A549 (cell line): ENCODE results near the gene PRKCE. TPM values are rescaled to one million over a fixed set of nuclear protein-coding genes. Genes with fewer than 3 reads are reported as not detected.

ENCODE experiments used
- ATAC-seq, 2 experiments: fragments of 200-7000 bp in 1 of 2; fragments of >200 bp in 1 of 2; cut with Nextera tagmentation in 1 of 2; cut with Tn5 transposase in 1 of 2; 3 replicates each; pipeline versions ENCODE4 v1.8.0 to v1.9.1; 2018 to 2020; ENCODE audit warnings: mild to moderate bottlenecking in 1 of 2, moderate library complexity in 1 of 2
- CTCF ChIA-PET: fragments of 300-600 bp; sonication (Branson Sonifier 250); formaldehyde crosslinking; extraction: SDS; loops from one replicate; lab custom pipeline; 2021; ENCODE audit warnings: antibody characterized with exemption, inconsistent platforms; lab: Yijun Ruan, JAX
- POLR2A ChIA-PET: fragments of 350-600 bp; formaldehyde crosslinking; extraction: SDS; loops from one replicate; lab custom pipeline; 2021; ENCODE audit warnings: antibody characterized with exemption, inconsistent platforms; lab: Yijun Ruan, JAX
- DNase-seq, 2 experiments: peaks; one replicate each; pipeline versions ENCODE4 v3.0.0 to v3.0.0-alpha.2; 2011 to 2016; ENCODE audit warnings: low read depth in 1 of 2, low spot score in 1 of 2
- FAIRE-seq: peaks from 2 replicates; lab custom pipeline; 2011; peaks lifted over from hg19 to GRCh38; lab: Jason Lieb, UNC
- H3K27ac ChIP-seq, 2 experiments: fragments of >200 bp; sonication (Bioruptor Twin); formaldehyde crosslinking; 3 replicates each; pipeline ENCODE4 v1.5.1; 2016 to 2017
- H3K4me1 ChIP-seq: fragments of >200 bp; sonication (Bioruptor Twin); formaldehyde crosslinking; 3 replicates; pipeline ENCODE4 v1.6.1; 2016
- H3K4me2 ChIP-seq: fragments of >200 bp; sonication (Bioruptor Twin); formaldehyde crosslinking; 3 replicates; pipeline ENCODE4 v1.6.1; 2016
- H3K4me3 ChIP-seq: fragments of >200 bp; sonication (Bioruptor Twin); formaldehyde crosslinking; 3 replicates; pipeline ENCODE4 v1.5.1; 2016
- H3K9me3 ChIP-seq: fragments of >200 bp; sonication (Bioruptor Twin); formaldehyde crosslinking; 3 replicates; pipeline ENCODE4 v1.6.1; 2016
- BHLHE40 ChIP-seq: IDR thresholded peaks from 2 replicates; pipeline ENCODE4 v1.6.1; 2012; ENCODE audit warnings: low read depth, low read length, inconsistent platforms
- CEBPB ChIP-seq, 2 experiments: fragments of >200 bp in 1 of 2; sonication (Bioruptor Twin) in 1 of 2; formaldehyde crosslinking in 1 of 2; IDR thresholded peaks; 2 replicates each; pipeline ENCODE4 v1.6.1; 2012 to 2016
- CTCF ChIP-seq: fragments of >200 bp; sonication (Bioruptor Twin); formaldehyde crosslinking; IDR thresholded peaks from 3 replicates; pipeline ENCODE4 v1.5.1; 2016
- EHF ChIP-seq: fragments of 250-450 bp; sonication (Bioruptor Pico); IDR thresholded peaks from 2 replicates; pipeline ENCODE4 v1.5.0; 2020; ENCODE audit warnings: mild to moderate bottlenecking
- ELK1 ChIP-seq: fragments of 150-350 bp; IDR thresholded peaks from 2 replicates; pipeline ENCODE4 v1.6.1; 2014; ENCODE audit warnings: low read depth, mild to moderate bottlenecking, low read length
- EP300 ChIP-seq, 2 experiments: fragments of >200 bp; sonication (Bioruptor Twin); formaldehyde crosslinking; IDR thresholded peaks; 2 replicates in 1 of 2; 3 replicates in 1 of 2; pipeline ENCODE4 v1.6.1; 2016 to 2017
- FOSB ChIP-seq: fragments of 250-450 bp; sonication (Bioruptor Pico); IDR thresholded peaks from 2 replicates; pipeline ENCODE4 v1.5.0; 2020; ENCODE audit warnings: mild to moderate bottlenecking, moderate library complexity
- FOSL2 ChIP-seq, 2 experiments: fragments of 450-650 bp in 1 of 2; fragments of >200 bp in 1 of 2; sonication (Bioruptor Twin) in 1 of 2; formaldehyde crosslinking; IDR thresholded peaks; 2 replicates each; pipeline versions ENCODE4 v1.5.0 to v1.6.1; 2016 to 2020; ENCODE audit warnings: mild to moderate bottlenecking in 1 of 2, moderate library complexity in 1 of 2
- GATA3 ChIP-seq: IDR thresholded peaks from 2 replicates; pipeline ENCODE4 v1.6.1; 2012; ENCODE audit warnings: borderline replicate concordance
- HDAC2 ChIP-seq: fragments of 200-600 bp; sonication (generic); IDR thresholded peaks from 2 replicates; pipeline ENCODE4 v1.6.1; 2016
- HMGXB4 ChIP-seq: fragments of 250-450 bp; sonication (Bioruptor Pico); IDR thresholded peaks from 2 replicates; pipeline ENCODE4 v1.5.0; 2021; ENCODE audit warnings: mild to moderate bottlenecking, moderate library complexity, borderline replicate concordance
- JUNB ChIP-seq: fragments of >200 bp; sonication (Bioruptor Twin); formaldehyde crosslinking; IDR thresholded peaks from 2 replicates; pipeline ENCODE4 v1.6.1; 2016
- MAX ChIP-seq: IDR thresholded peaks from 2 replicates; pipeline ENCODE4 v1.6.1; 2012
- NPAS2 ChIP-seq: fragments of 250-450 bp; sonication (Bioruptor Pico); IDR thresholded peaks from 2 replicates; pipeline ENCODE4 v1.8.0; 2022; ENCODE audit warnings: mild to moderate bottlenecking, moderate library complexity, borderline replicate concordance
- PHF8 ChIP-seq: fragments of 200-600 bp; sonication (generic); IDR thresholded peaks from 2 replicates; pipeline ENCODE4 v1.6.1; 2016; ENCODE audit warnings: low read depth, mild to moderate bottlenecking, antibody characterized with exemption, moderate library complexity, borderline replicate concordance
- POLR2A ChIP-seq: IDR thresholded peaks from 2 replicates; pipeline ENCODE4 v1.6.1; 2012; ENCODE audit warnings: mild to moderate bottlenecking, low read length
- POLR2AphosphoS2 ChIP-seq: conservative IDR thresholded peaks from 2 replicates; pipeline ENCODE4 v1.6.1; 2012; ENCODE audit warnings: low read length, improper control_type of control experiment, inconsistent platforms
- RAD21 ChIP-seq, 2 experiments: fragments of >200 bp in 1 of 2; sonication (Bioruptor Twin) in 1 of 2; formaldehyde crosslinking in 1 of 2; IDR thresholded peaks in 1 of 2; conservative IDR thresholded peaks in 1 of 2; 2 replicates in 1 of 2; 3 replicates in 1 of 2; pipeline ENCODE4 v1.6.1; 2012 to 2018; ENCODE audit warnings: inconsistent platforms in 1 of 2
- RCOR1 ChIP-seq: fragments of 150-350 bp; IDR thresholded peaks from 2 replicates; pipeline ENCODE4 v1.6.1; 2014; ENCODE audit warnings: antibody characterized with exemption, low read length, low read depth
- REST ChIP-seq: fragments of 200-600 bp; sonication (generic); IDR thresholded peaks from 2 replicates; pipeline ENCODE4 v1.6.1; 2016; ENCODE audit warnings: antibody characterized with exemption, mild to moderate bottlenecking, moderate library complexity
- RNF2 ChIP-seq: fragments of 200-600 bp; sonication (generic); IDR thresholded peaks from 2 replicates; pipeline ENCODE4 v1.6.1; 2016; ENCODE audit warnings: low read depth, mild to moderate bottlenecking, antibody characterized with exemption, moderate library complexity, borderline replicate concordance
- TFCP2L1 ChIP-seq: fragments of 250-450 bp; sonication (Bioruptor Pico); IDR thresholded peaks from 2 replicates; pipeline ENCODE4 v1.5.0; 2021; ENCODE audit warnings: mild to moderate bottlenecking
- TP53 ChIP-seq: fragments of 250-450 bp; sonication (Bioruptor Pico); IDR thresholded peaks from 2 replicates; pipeline ENCODE4 v1.5.0; 2021; ENCODE audit warnings: mild to moderate bottlenecking, moderate library complexity
- USF2 ChIP-seq: fragments of 450-650 bp; IDR thresholded peaks from 2 replicates; pipeline ENCODE4 v1.6.1; 2014; ENCODE audit warnings: antibody characterized with exemption
- ZFP36 ChIP-seq: fragments of 450-650 bp; IDR thresholded peaks from 2 replicates; pipeline ENCODE4 v1.6.1; 2014; ENCODE audit warnings: borderline replicate concordance; ENCODE audit not compliant: partially characterized antibody
- ZNF302 ChIP-seq: fragments of 250-450 bp; sonication (Bioruptor Pico); IDR thresholded peaks from 2 replicates; pipeline ENCODE4 v1.9.0; 2021; ENCODE audit warnings: inconsistent platforms, mild to moderate bottlenecking, moderate library complexity
- ZSCAN20 ChIP-seq: fragments of 250-450 bp; sonication (Bioruptor Pico); IDR thresholded peaks from 2 replicates; pipeline ENCODE4 v1.8.0; 2022; ENCODE audit warnings: mild to moderate bottlenecking, moderate library complexity
- WGBS: methylation state at CpG from one replicate; pipeline ENCODE4 v1.1.6; 2017; ENCODE audit errors: missing lambda C conversion rate; 5-methylcytosine and 5-hydroxymethylcytosine counted together
- polyA plus RNA-seq, 4 experiments: library from polyadenylated mRNA; depleted of rRNA in 3 of 4; stranded (reverse); fragments of >200 nt; fragmentation: RNase III in 1 of 4; extraction: RNeasy Plus Mini Kit Qiagen cat#74134 plus additional on column Dnase treatment in 1 of 4; gene quantifications; 2 replicates in 3 of 4; 3 replicates in 1 of 4; pipeline ENCODE4 v1.2.3, GENCODE V29; 2011 to 2017

Gene PRKCE
- polyA plus RNA-seq, 2 of the 4 experiments (the other 2 are of a cell fraction) = 11.5 to 12.0 TPM

GRCh38 chr2:45886171-45886663, 234.7 kb downstream of the PRKCE start (continued):
- no peak for TF ChIP-seq REST
- TF ChIP-seq USF2 = no peak
- TF ChIP-seq CEBPB (IDR thresholded peaks at IDR 0.05) = no peak

- DNase-seq (no peak), FAIRE-seq (no peak), ATAC-seq (no peak)
- CTCF ChIA-PET = interaction anchor here (1.2 kb wide), 1 partner anchor 12 kb away, joined by 3 read pairs; no protein-coding TSS in a partner anchor
- POLR2A ChIA-PET = interaction anchor here (0.6 kb wide), 1 partner anchor 10 kb away, joined by 3 read pairs; no protein-coding TSS in a partner anchor
- Histone ChIP-seq H3K9me3 (no peaks in the 10 kb centered on the region), H3K4me1 (no peaks in the 10 kb centered on the region), H3K27ac (no peak overlapping the region), H3K4me2 (no peak overlapping the region), H3K4me3 (no peak overlapping the region)
- 94% methylated on average over 3 of the region's 3 CpGs for WGBS
- TF ChIP-seq EP300 (IDR thresholded peaks at IDR 0.05) (no peak), CTCF (no peak), POLR2AphosphoS2 (no peak), ZSCAN20 (no peak), PHF8 (no peak), BHLHE40 (no peak), EHF (CRISPR knock-in tag) (no peak), ZFP36 (no peak), HDAC2 (no peak), ZNF302 (no peak)
- TF ChIP-seq, all 56 proteins: peak for 0
These were observed 236.7 kb downstream of the PRKCE start for GRCh38 chr2:45888167-45888566.

- Histone ChIP-seq H3K4me3 (no peak overlapping the region), H3K4me1 (no peaks in the 10 kb centered on the region), H3K9me3 (no peaks in the 10 kb centered on the region), H3K27ac (no peak overlapping the region), H3K4me2 (no peak overlapping the region)
- whole genome bisulfite sequencing = 93% methylated on average over 4 of the region's 4 CpGs
- DNase-seq = no peak
- no peak for FAIRE-seq
- ChIA-PET CTCF (interaction anchor here (1.2 to 1.4 kb wide), 2 partner anchors 10 to 13 kb away, joined by 3 read pairs; no protein-coding TSS in a partner anchor), POLR2A (interaction anchor here (0.6 kb wide), 1 partner anchor 10 kb away, joined by 3 read pairs; no protein-coding TSS in a partner anchor)
- ATAC-seq = no peak
- no peak for TF ChIP-seq RCOR1
- no peak for TF ChIP-seq RAD21 (conservative IDR thresholded peaks at IDR 0.05 in 1 of 2, IDR thresholded peaks at IDR 0.05 in 1 of 2)
- TF ChIP-seq TFCP2L1 (CRISPR knock-in tag) = no peak
- TF ChIP-seq TP53 (CRISPR knock-in tag) = no peak
- no peak for TF ChIP-seq FOSL2 (IDR thresholded peaks at IDR 0.05)
- TF ChIP-seq FOSL2 (CRISPR knock-in tag; IDR thresholded peaks at IDR 0.05) = no peak
- TF ChIP-seq ELK1 = no peak
- TF ChIP-seq NPAS2 (CRISPR knock-in tag) = no peak
- TF ChIP-seq FOSB (CRISPR knock-in tag) = no peak
- TF ChIP-seq RNF2 = no peak
- no peak for TF ChIP-seq JUNB
- no peak for TF ChIP-seq HMGXB4 (CRISPR knock-in tag)
- no peak for TF ChIP-seq GATA3
- TF ChIP-seq MAX = no peak
- TF ChIP-seq POLR2A = no peak
These were observed 237.2 kb downstream of the PRKCE start for GRCh38 chr2:45888641-45889040.
